Measurements from ENCODE around the gene CNDP1. TPM values are rescaled to one million over a fixed set of nuclear protein-coding genes. Genes with fewer than 3 reads are reported as not detected.

The CNDP1 gene
- polyA plus RNA-seq, 1 donor from 2014 or later: 2.1 TPM

DNA sequence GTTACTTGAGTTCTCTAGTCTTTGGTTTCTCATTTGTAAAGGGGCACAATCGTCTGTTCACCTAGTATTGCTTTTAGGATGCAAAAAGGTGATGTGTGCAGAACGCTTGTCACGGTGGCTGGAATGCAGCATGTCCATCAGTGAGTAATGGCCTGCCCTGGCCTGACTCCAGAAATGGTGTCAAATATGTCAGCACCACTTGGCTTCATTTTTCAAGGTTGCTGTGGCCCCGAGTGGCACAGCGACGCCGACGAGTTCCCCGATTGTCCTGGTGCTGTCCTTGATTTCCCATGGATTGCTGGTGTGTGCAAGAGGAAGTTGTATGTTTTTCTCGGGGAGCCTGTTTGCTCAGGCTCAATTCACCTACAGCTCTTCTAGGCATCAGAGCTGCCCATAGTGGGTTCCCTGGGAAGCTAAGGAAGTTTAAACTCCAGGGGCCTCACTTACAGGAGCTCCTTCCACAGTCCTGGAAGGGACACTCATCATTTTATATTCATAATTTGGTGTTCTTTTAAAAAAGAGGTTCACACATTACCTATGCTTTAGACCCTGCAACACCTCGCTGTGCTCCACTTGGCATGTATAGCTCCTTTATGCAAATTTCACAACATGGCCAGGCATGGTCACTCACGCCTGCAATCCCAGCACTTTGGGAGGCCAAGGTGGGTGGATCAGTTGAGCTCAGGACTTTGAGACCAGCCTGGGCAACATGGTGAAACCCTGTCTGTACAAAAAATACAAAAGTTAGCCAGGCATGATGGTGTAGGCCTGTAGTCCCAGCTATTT lies 37.8 kb downstream of the CNDP1 start:
- TF ChIP-seq SMC3 (conservative IDR thresholded peaks at IDR 0.05; ENCODE audit: poor library complexity) (no peak), MXI1 (conservative IDR thresholded peaks at IDR 0.05; ENCODE audit: poor library complexity, severe bottlenecking) (no peak), EZH2 (IDR thresholded peaks at IDR 0.05; ENCODE audit: borderline replicate concordance, insufficient read depth, low read length, poor library complexity, severe bottlenecking) (no peak), POLR2AphosphoS5 (IDR thresholded peaks at IDR 0.05) (no peak), RAD21 (conservative IDR thresholded peaks at IDR 0.05) (no peak), TAF1 (IDR thresholded peaks at IDR 0.05; ENCODE audit: low read depth) (no peak), EP300 (conservative IDR thresholded peaks at IDR 0.05; ENCODE audit: poor library complexity, severe bottlenecking) (no peak)
- TF ChIP-seq, protein P1, sequence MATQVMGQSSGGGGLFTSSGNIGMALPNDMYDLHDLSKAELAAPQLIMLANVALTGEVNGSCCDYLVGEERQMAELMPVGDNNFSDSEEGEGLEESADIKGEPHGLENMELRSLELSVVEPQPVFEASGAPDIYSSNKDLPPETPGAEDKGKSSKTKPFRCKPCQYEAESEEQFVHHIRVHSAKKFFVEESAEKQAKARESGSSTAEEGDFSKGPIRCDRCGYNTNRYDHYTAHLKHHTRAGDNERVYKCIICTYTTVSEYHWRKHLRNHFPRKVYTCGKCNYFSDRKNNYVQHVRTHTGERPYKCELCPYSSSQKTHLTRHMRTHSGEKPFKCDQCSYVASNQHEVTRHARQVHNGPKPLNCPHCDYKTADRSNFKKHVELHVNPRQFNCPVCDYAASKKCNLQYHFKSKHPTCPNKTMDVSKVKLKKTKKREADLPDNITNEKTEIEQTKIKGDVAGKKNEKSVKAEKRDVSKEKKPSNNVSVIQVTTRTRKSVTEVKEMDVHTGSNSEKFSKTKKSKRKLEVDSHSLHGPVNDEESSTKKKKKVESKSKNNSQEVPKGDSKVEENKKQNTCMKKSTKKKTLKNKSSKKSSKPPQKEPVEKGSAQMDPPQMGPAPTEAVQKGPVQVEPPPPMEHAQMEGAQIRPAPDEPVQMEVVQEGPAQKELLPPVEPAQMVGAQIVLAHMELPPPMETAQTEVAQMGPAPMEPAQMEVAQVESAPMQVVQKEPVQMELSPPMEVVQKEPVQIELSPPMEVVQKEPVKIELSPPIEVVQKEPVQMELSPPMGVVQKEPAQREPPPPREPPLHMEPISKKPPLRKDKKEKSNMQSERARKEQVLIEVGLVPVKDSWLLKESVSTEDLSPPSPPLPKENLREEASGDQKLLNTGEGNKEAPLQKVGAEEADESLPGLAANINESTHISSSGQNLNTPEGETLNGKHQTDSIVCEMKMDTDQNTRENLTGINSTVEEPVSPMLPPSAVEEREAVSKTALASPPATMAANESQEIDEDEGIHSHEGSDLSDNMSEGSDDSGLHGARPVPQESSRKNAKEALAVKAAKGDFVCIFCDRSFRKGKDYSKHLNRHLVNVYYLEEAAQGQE (IDR thresholded peaks at IDR 0.05; ENCODE audit: borderline replicate concordance): no peak
- TF ChIP-seq, protein P2, sequence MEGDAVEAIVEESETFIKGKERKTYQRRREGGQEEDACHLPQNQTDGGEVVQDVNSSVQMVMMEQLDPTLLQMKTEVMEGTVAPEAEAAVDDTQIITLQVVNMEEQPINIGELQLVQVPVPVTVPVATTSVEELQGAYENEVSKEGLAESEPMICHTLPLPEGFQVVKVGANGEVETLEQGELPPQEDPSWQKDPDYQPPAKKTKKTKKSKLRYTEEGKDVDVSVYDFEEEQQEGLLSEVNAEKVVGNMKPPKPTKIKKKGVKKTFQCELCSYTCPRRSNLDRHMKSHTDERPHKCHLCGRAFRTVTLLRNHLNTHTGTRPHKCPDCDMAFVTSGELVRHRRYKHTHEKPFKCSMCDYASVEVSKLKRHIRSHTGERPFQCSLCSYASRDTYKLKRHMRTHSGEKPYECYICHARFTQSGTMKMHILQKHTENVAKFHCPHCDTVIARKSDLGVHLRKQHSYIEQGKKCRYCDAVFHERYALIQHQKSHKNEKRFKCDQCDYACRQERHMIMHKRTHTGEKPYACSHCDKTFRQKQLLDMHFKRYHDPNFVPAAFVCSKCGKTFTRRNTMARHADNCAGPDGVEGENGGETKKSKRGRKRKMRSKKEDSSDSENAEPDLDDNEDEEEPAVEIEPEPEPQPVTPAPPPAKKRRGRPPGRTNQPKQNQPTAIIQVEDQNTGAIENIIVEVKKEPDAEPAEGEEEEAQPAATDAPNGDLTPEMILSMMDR (IDR thresholded peaks at IDR 0.05; ENCODE audit: poor library complexity, severe bottlenecking): no peak
- H3K36me3 ChIP-seq (ENCODE audit: insufficient read depth, low read length): no peaks in the 10 kb centered on the region

DNA sequence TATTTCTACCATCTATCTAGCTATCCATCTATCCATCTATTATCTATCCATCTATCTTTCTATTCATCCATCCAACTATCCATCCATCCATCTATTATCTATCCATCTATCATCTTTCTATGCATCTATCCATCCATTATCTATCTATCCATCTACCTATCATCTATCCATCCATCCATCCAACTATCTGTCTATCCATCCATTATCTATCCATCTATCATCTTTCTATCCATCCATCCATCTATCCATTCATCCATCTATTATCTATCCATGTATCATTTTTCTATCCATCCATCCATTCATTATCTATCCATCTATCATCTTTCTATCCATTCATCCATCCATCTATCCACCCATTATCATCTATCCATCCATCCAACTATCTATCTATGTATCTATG lies 38.8 kb downstream of the CNDP1 start:
- H3K9ac ChIP-seq (ENCODE audit: low read length): no peak overlapping the region
- no peak for TF ChIP-seq EP300 (conservative IDR thresholded peaks at IDR 0.05; ENCODE audit: poor library complexity, severe bottlenecking)
- TF ChIP-seq TAF1 (IDR thresholded peaks at IDR 0.05; ENCODE audit: low read depth): no peak
- no peak for TF ChIP-seq EZH2 (IDR thresholded peaks at IDR 0.05; ENCODE audit: borderline replicate concordance, insufficient read depth, low read length, poor library complexity, severe bottlenecking)
- no peak for TF ChIP-seq SMC3 (conservative IDR thresholded peaks at IDR 0.05; ENCODE audit: poor library complexity)
- TF ChIP-seq RAD21 (conservative IDR thresholded peaks at IDR 0.05): no peak
- TF ChIP-seq, protein P2 (IDR thresholded peaks at IDR 0.05; ENCODE audit: poor library complexity, severe bottlenecking): no peak
- no peak for TF ChIP-seq MXI1 (conservative IDR thresholded peaks at IDR 0.05; ENCODE audit: poor library complexity, severe bottlenecking)
- TF ChIP-seq, protein P1 (IDR thresholded peaks at IDR 0.05; ENCODE audit: borderline replicate concordance): no peak
- no peak for TF ChIP-seq POLR2AphosphoS5 (IDR thresholded peaks at IDR 0.05)
- no peak overlapping the region for H3K27ac ChIP-seq (ENCODE audit: low read length)
- H3K36me3 ChIP-seq (ENCODE audit: insufficient read depth, low read length): no peaks in the 10 kb centered on the region
- no peaks in the 10 kb centered on the region for H3K27me3 ChIP-seq (ENCODE audit: insufficient read depth, low read depth, low read length)
- no peak overlapping the region for H3K4me3 ChIP-seq (ENCODE audit: low read length)
- H3K4me2 ChIP-seq (ENCODE audit: low read length): no peak overlapping the region
- H4K20me1 ChIP-seq (ENCODE audit: insufficient read depth): no peaks in the 10 kb centered on the region
- H3K9me3 ChIP-seq (ENCODE audit: low read length): no peaks in the 10 kb centered on the region
- no peaks in the 10 kb centered on the region for H3F3A ChIP-seq (ENCODE audit: insufficient read depth, low read length, poor library complexity, severe bottlenecking)
- H2AFZ ChIP-seq (ENCODE audit: low read depth, low read length): no peak overlapping the region
- H3K9me2 ChIP-seq (ENCODE audit: insufficient read depth, low read length): no peaks in the 10 kb centered on the region
- no peaks in the 10 kb centered on the region for H3K79me2 ChIP-seq (replicated peaks; ENCODE audit: insufficient read depth, low read length)

More for the DNA sequence above, 37.8 kb downstream of the CNDP1 start:
- no peak overlapping the region for H3K4me3 ChIP-seq (ENCODE audit: low read length)
- H2AFZ ChIP-seq (ENCODE audit: low read depth, low read length): no peak overlapping the region
- no peaks in the 10 kb centered on the region for H3K9me3 ChIP-seq (ENCODE audit: low read length)
- H3K9me2 ChIP-seq (ENCODE audit: insufficient read depth, low read length): no peaks in the 10 kb centered on the region
- no peak overlapping the region for H3K27ac ChIP-seq (ENCODE audit: low read length)
- H3K4me2 ChIP-seq (ENCODE audit: low read length): no peak overlapping the region
- H3K9ac ChIP-seq (ENCODE audit: low read length): no peak overlapping the region
- no peaks in the 10 kb centered on the region for H3F3A ChIP-seq (ENCODE audit: insufficient read depth, low read length, poor library complexity, severe bottlenecking)
- H3K79me2 ChIP-seq (replicated peaks; ENCODE audit: insufficient read depth, low read length): no peaks in the 10 kb centered on the region
- no peaks in the 10 kb centered on the region for H3K27me3 ChIP-seq (ENCODE audit: insufficient read depth, low read depth, low read length)
- no peaks in the 10 kb centered on the region for H4K20me1 ChIP-seq (ENCODE audit: insufficient read depth)
